NCI-H226 (cell line): Measurements from ENCODE around the gene ACAD11.

ENCODE experiments used
- DNase-seq: peaks from one replicate; pipeline ENCODE4 v3.0.0-alpha.2; 2015

Gene ACAD11

DNA sequence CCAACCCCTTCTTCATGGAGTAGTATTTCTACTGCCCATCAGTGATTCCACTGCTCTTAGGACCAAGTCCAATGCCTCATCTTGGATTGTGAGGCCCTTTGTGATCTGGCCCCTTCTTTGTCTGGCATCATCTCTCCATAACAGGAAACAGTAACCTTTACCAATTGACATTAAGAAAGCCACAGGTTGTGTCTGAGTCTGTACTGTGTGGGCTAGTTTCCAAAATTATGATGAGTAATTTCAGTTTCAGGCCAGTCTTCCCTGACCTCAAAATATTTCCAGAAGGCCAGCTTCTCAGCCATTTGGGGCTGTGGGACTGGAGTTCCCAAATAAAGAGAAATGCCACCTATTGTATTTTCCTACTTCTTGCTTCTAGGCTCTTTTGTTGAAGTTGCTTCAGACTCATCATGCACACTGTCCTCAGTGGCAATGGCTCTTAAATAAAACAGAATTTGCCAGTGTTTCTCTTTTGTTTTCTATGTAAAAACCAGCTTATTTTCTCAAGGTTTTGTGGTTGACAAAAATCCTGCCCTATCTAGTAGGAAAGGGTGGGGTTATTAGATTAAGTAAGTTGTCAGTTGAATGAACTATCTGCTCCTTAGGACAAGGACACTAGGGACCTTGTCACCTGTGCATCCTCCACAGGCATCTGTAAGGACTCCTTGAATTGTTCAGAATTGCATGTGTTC is 109.6 kb downstream of the ACAD11 start:
- no peak for DNase-seq

DNA sequence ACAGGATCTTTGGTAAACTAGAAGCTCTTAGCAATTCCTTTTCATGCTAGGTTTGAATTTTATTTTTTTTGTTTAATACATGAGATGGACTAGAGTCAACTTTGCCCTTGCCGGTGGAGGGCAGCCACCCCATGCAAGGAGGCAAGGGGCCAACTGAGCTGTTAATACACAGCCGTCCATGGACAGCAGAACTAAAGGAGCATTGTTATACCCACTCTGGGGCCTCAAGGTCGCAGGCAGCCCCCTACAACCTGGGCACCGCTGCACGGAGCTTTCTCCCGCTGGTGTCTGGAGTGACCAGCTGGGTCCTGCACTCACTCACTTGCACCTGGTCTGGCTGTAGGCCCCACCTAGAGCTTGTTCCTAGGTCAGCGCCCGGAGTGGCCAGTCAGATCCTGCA is 110.4 kb downstream of the ACAD11 start:
- no peak for DNase-seq

GRCh38 chr3:132545471-132545870 is 114.1 kb downstream of the ACAD11 start:
- DNase-seq = no peak

DNA sequence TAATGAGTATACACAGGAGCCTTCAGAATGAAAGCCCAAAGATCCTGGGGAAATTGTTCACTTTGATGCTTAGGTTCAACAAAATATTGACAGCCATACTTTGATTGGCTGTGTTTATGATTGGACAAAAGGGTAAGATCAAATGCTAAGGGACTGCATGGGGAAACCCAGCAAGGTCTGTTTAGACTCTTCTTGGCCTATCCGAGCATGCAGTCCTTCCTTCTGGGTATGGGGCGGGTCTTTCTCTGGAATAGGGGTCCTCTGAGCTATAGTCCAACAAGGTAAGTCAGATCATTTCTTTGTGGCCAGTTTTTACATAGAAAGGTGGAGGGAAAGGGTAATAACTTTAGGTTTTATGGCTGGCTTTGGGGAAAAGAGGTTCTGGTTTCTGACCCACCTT is 115.5 kb downstream of the ACAD11 start:
- DNase-seq = no peak

GRCh38 chr3:132543011-132543739 is 116.4 kb downstream of the ACAD11 start:
- peak; percentile 45 for DNase-seq

DNA sequence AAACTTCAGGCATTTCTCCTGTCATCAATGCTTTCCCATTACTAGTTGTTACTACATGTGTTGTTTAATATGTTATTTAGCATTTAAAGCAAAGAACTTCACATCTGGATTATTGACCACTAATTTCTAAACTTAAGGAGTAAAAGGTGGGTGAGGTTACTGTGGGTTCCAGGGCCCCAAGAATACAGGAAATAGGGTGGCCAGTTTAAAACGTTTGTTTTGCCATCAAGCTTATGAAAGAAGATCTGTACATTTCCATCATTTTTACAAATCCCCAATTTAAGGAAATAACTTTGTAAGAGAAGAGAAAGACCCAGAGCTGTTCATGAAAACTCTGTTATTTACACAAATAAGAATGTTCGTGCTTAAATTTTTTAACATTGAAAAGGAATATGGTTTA is 117.0 kb downstream of the ACAD11 start:
- DNase-seq = no peak

GRCh38 chr3:132539681-132540080 is 119.9 kb downstream of the ACAD11 start:
- no peak for DNase-seq

- DNase-seq = no peak
These were observed 121.5 kb downstream of the ACAD11 start for GRCh38 chr3:132538072-132538471.

- no peak for DNase-seq
These were observed 122.3 kb downstream of the ACAD11 start for GRCh38 chr3:132537297-132537696.

DNA sequence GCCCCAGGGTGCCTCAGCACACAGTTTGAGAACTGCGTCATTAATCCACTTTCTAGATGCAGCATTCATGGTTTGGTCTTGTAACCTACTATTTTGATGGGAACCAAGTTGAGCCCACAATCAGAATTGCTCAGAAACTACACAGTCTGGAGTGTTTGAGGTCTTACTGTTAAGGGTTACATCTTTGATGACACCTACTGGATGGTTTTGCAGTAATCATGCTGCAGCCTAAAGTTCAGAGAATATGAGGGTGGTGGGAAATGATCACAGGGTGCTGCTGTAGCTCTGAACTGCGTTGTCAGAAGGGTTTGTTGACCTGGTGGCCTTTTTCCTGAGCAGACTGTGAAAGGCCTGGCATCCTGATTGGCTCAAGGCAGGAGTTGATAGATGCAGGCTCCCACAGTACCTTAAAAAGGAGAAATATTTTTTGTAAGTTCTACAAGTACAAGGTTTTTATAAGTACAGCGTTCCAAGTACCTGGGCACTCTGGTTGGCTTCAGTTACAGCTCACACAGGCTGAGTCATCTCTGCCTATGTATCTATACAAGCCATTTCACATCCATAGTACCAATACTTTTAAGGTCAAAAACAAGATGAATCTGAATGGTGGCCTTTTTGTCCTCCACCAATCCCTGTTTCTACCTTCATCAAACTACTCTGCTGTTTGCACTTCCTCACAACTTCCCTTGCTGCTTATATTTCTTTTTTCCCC is 123.0 kb downstream of the ACAD11 start:
- no peak for DNase-seq

GRCh38 chr3:132535575-132536441 is 123.8 kb downstream of the ACAD11 start:
- DNase-seq = no peak

GRCh38 chr3:132530624-132531023 is 129.0 kb downstream of the ACAD11 start:
- DNase-seq = no peak

DNA sequence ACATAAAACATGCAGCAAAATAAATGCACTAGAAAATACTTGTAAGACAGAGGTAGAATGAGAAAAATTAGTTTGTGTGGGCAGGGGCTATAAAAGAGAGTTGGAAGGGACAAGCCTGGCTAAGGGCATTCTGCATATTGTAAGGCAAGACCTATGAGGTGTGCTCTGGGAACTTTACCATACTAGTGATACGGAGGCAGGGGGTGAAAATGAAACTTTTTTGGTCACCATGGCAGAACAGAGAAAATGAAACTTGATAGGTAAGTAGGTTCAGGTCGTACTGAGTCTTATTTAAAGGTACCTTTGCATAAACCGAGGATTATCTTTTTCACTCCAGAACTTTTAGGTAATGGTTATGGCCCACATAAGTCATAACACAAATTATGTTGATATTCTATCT is 137.3 kb downstream of the ACAD11 start:
- no peak for DNase-seq

DNA sequence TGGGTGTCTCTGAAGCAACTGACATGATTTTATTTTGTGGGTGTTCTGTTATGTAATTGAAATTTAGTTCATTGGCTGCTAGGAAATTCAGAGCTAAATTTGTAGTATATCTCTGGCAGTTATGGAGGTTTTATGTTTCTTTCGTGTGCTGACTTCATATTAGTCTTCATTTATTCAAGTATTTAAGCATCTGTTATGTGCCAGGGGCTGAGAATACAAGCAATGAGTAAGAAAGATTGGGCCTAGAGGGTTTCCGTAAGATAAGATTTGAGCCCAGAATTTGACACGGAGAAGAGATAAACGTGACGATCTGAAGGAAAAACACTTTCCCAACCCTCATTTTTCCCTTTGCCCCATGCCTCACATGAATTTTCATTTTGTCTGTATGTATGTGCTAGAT is 137.7 kb downstream of the ACAD11 start:
- DNase-seq = no peak

GRCh38 chr3:132519914-132520313 is 139.7 kb downstream of the ACAD11 start:
- no peak for DNase-seq

- DNase-seq = no peak
These were observed 142.3 kb downstream of the ACAD11 start for GRCh38 chr3:132517311-132517710.

GRCh38 chr3:132513057-132513456 is 146.6 kb downstream of the ACAD11 start:
- no peak for DNase-seq

- no peak for DNase-seq
These were observed 150.1 kb downstream of the ACAD11 start for GRCh38 chr3:132509506-132509905.

- DNase-seq = no peak
These were observed 150.5 kb downstream of the ACAD11 start for GRCh38 chr3:132509096-132509495.
